Mesenchymal stem cell (in vitro differentiated cells and primary cell): ENCODE results near the gene CNGB1.

Source experiments
- DNase-seq: peaks from one replicate; pipeline ENCODE4 v3.0.0-alpha.2; 2013
- H2AFZ ChIP-seq: one replicate; pipeline ENCODE4 v1.6.1; 2013; ENCODE audit warnings: low read depth, mild to moderate bottlenecking, control low read depth, inconsistent platforms, low read length, moderate library complexity
- H2AK5ac ChIP-seq: 2 replicates; pipeline ENCODE4 v1.6.1; 2013; ENCODE audit warnings: low read length, moderate library complexity, mild to moderate bottlenecking, inconsistent platforms; ENCODE audit not compliant: severe bottlenecking
- H2BK120ac ChIP-seq: one replicate; pipeline ENCODE4 v1.6.1; 2013; ENCODE audit warnings: low read depth, mild to moderate bottlenecking, inconsistent platforms, low read length, moderate library complexity
- H2BK12ac ChIP-seq, 2 experiments: one replicate each; pipeline ENCODE4 v1.6.1; 2013; ENCODE audit warnings: inconsistent platforms in 2 of 2, low read length in 2 of 2, mild to moderate bottlenecking in 2 of 2, moderate library complexity in 2 of 2, control low read depth in 1 of 2
- H2BK15ac ChIP-seq: one replicate; pipeline ENCODE4 v1.6.1; 2013; ENCODE audit warnings: mild to moderate bottlenecking, low read depth, inconsistent platforms; ENCODE audit not compliant: poor library complexity, severe bottlenecking
- H2BK5ac ChIP-seq: 2 replicates; pipeline ENCODE4 v1.6.1; 2013; ENCODE audit warnings: low read depth, mild to moderate bottlenecking, low read length, control low read depth, inconsistent platforms; ENCODE audit not compliant: poor library complexity, severe bottlenecking
- H3K14ac ChIP-seq, 2 experiments: one replicate each; pipeline ENCODE4 v1.6.1; 2013; ENCODE audit warnings: inconsistent platforms in 2 of 2, low read length in 2 of 2, control low read depth in 1 of 2, mild to moderate bottlenecking in 1 of 2, moderate library complexity in 1 of 2
- H3K18ac ChIP-seq, 2 experiments: one replicate each; pipeline ENCODE4 v1.6.1; 2013; ENCODE audit warnings: inconsistent platforms in 2 of 2, low read length in 2 of 2, control low read depth in 1 of 2, low read depth in 1 of 2, mild to moderate bottlenecking in 1 of 2
- H3K23ac ChIP-seq, 2 experiments: one replicate each; pipeline ENCODE4 v1.6.1; 2013; ENCODE audit warnings: inconsistent platforms in 2 of 2, low read length in 2 of 2, mild to moderate bottlenecking in 2 of 2, moderate library complexity in 2 of 2, control low read depth in 1 of 2
- H3K27ac ChIP-seq: 2 replicates; pipeline ENCODE4 v1.5.1; 2013; ENCODE audit warnings: mild to moderate bottlenecking, moderate library complexity, low read length, control low read depth, inconsistent platforms; ENCODE audit not compliant: poor library complexity, severe bottlenecking
- H3K27me3 ChIP-seq, 2 experiments: 2 replicates each; pipeline versions ENCODE4 v1.6.1 to v1.7.0; 2013; ENCODE audit warnings: low read length in 2 of 2, mild to moderate bottlenecking in 2 of 2, moderate library complexity in 2 of 2, control low read depth in 1 of 2, inconsistent platforms in 1 of 2; ENCODE audit not compliant: control insufficient read depth in 1 of 2, insufficient read depth in 1 of 2
- H3K36me3 ChIP-seq, 2 experiments: 2 replicates each; pipeline versions ENCODE4 v1.6.1 to v1.7.0; 2013; ENCODE audit warnings: low read length in 2 of 2, control low read depth in 1 of 2, inconsistent platforms in 1 of 2, low read depth in 1 of 2, mild to moderate bottlenecking in 1 of 2; ENCODE audit not compliant: insufficient read depth in 2 of 2, control insufficient read depth in 1 of 2
- H3K4ac ChIP-seq, 2 experiments: one replicate each; pipeline ENCODE4 v1.6.1; 2013; ENCODE audit warnings: inconsistent platforms in 2 of 2, low read length in 2 of 2, mild to moderate bottlenecking in 2 of 2, moderate library complexity in 2 of 2, control low read depth in 1 of 2, low read depth in 1 of 2
- H3K4me1 ChIP-seq: 2 replicates; pipeline ENCODE4 v1.6.1; 2013; ENCODE audit warnings: low read depth, low read length, control low read depth; ENCODE audit not compliant: control insufficient read depth, insufficient read depth
- H3K4me2 ChIP-seq: 2 replicates; pipeline ENCODE4 v1.6.1; 2013; ENCODE audit warnings: low read length, mild to moderate bottlenecking, inconsistent platforms; ENCODE audit not compliant: poor library complexity, severe bottlenecking
- H3K4me3 ChIP-seq, 2 experiments: 2 replicates each; pipeline versions ENCODE4 v1.5.1 to v1.7.0; 2013; ENCODE audit warnings: low read length in 2 of 2, mild to moderate bottlenecking in 2 of 2, control low read depth in 1 of 2, low read depth in 1 of 2; ENCODE audit not compliant: insufficient read depth in 1 of 2
- H3K79me1 ChIP-seq: replicated peaks from 2 replicates; pipeline ENCODE4 v1.6.1; 2013; ENCODE audit warnings: mild to moderate bottlenecking, control low read depth, low read length, inconsistent platforms; ENCODE audit not compliant: poor library complexity, severe bottlenecking
- H3K9ac ChIP-seq: 2 replicates; pipeline ENCODE4 v1.7.0; 2013; ENCODE audit warnings: mild to moderate bottlenecking, low read length, moderate library complexity
- H3K9me3 ChIP-seq: 2 replicates; pipeline ENCODE4 v1.7.0; 2013; ENCODE audit warnings: mild to moderate bottlenecking, low read length; ENCODE audit not compliant: control insufficient read depth
- H4K8ac ChIP-seq: one replicate; pipeline ENCODE4 v1.6.1; 2013; ENCODE audit warnings: inconsistent platforms, mild to moderate bottlenecking, low read length, moderate library complexity
- H4K91ac ChIP-seq: one replicate; pipeline ENCODE4 v1.6.1; 2013; ENCODE audit warnings: mild to moderate bottlenecking, low read length, inconsistent platforms
- WGBS: methylation state at CpG from one replicate; pipeline ENCODE4 v1.1.7; 2013; ENCODE audit warnings: mixed read lengths; 5-methylcytosine and 5-hydroxymethylcytosine counted together

The CNGB1 gene

GRCh38 chr16:57878586-57878985 lies 92.3 kb downstream of the CNGB1 start:
- Histone ChIP-seq H3K9me3 (no peaks in the 10 kb centered on the region), H3K4me1 (peaks cover 3% of the 10 kb centered on the region), H3K27ac (no peak overlapping the region), H2BK5ac (no peak overlapping the region), H2AFZ (no peak overlapping the region), H2BK120ac (no peak overlapping the region), H2BK12ac (no peak overlapping the region), H4K8ac (no peak overlapping the region), H3K23ac (no peak overlapping the region), H3K79me1 (no peaks in the 10 kb centered on the region), H3K4me3 (no peak overlapping the region), H3K36me3 (no peaks in the 10 kb centered on the region), H3K4ac (no peak overlapping the region), H3K18ac (no peak overlapping the region), H3K9ac (no peak overlapping the region), H3K4me2 (no peak overlapping the region), H2AK5ac (no peak overlapping the region), H2BK15ac (no peak overlapping the region), H4K91ac (no peak overlapping the region), H3K27me3 (peaks cover under 1 to 51% of the 10 kb centered on the region in 2 experiments), H3K14ac (no peak overlapping the region)
- WGBS: 80% methylated on average over 3 of the region's 3 CpGs
- no peak for DNase-seq

GRCh38 chr16:57876210-57876609 lies 94.7 kb downstream of the CNGB1 start:
- H3K36me3 ChIP-seq: no peaks in the 10 kb centered on the region

DNA sequence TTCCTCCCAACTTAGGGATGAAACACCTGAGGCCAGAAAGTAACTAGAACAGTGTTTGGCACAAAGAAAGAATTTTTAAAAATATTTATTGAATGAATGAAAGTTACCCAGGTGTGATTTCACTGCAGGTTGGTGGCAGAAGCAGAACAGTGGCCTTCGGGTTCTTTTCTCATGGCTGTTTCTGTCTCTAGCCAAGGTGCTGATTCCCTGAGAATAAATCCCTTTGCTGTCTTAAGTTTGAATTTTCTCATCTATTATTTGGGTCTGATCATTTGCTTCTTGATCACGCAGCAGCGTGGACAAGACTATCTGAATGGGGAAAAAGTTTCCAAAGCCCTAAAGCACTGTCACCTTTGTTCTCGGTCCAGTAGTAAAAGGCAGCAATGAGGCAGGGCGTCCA lies 95.6 kb downstream of the CNGB1 start:
- no peak overlapping the region for H3K18ac ChIP-seq
- H4K91ac ChIP-seq: peak overlapping the region; percentile 39
- peaks cover 0 to 36% of the 10 kb centered on the region in 2 experiments for H3K27me3 ChIP-seq
- 76% methylated on average over 5 of the region's 5 CpGs for WGBS
- no peaks in the 10 kb centered on the region for H3K79me1 ChIP-seq
- H3K4me1 ChIP-seq: peaks cover 2% of the 10 kb centered on the region
- H3K27ac ChIP-seq: no peak overlapping the region
- H2BK120ac ChIP-seq: no peak overlapping the region
- no peak overlapping the region for H3K4ac ChIP-seq
- H4K8ac ChIP-seq: no peak overlapping the region
- H3K23ac ChIP-seq: no peak overlapping the region
- DNase-seq: no peak
- no peaks in the 10 kb centered on the region for H3K36me3 ChIP-seq
- H2BK15ac ChIP-seq: no peak overlapping the region
- H2BK12ac ChIP-seq: no peak overlapping the region
- H3K4me2 ChIP-seq: no peak overlapping the region
- no peak overlapping the region for H2BK5ac ChIP-seq
- no peaks in the 10 kb centered on the region for H3K9me3 ChIP-seq
- H3K4me3 ChIP-seq: no peak overlapping the region
- no peak overlapping the region for H2AK5ac ChIP-seq
- H2AFZ ChIP-seq: no peak overlapping the region
- H3K14ac ChIP-seq: no peak overlapping the region
- no peak overlapping the region for H3K9ac ChIP-seq

More at GRCh38 chr16:57876210-57876609, 94.7 kb downstream of the CNGB1 start:
- H3K23ac ChIP-seq: no peak overlapping the region
- H3K4ac ChIP-seq: no peak overlapping the region
- no peak overlapping the region for H2BK15ac ChIP-seq
- H2AK5ac ChIP-seq: no peak overlapping the region
- no peak overlapping the region for H2AFZ ChIP-seq
- H2BK5ac ChIP-seq: no peak overlapping the region
- no peaks in the 10 kb centered on the region for H3K9me3 ChIP-seq
- 100% methylated on average over 2 of the region's 4 CpGs for WGBS
- no peaks in the 10 kb centered on the region for H3K79me1 ChIP-seq
- no peak overlapping the region for H3K14ac ChIP-seq
- no peak overlapping the region for H3K9ac ChIP-seq
- no peak overlapping the region for H3K18ac ChIP-seq
- no peak overlapping the region for H3K4me2 ChIP-seq
- H3K27ac ChIP-seq: no peak overlapping the region
- H4K91ac ChIP-seq: no peak overlapping the region
- H4K8ac ChIP-seq: no peak overlapping the region
- H3K4me1 ChIP-seq: peaks cover 2% of the 10 kb centered on the region
- H2BK120ac ChIP-seq: no peak overlapping the region
- no peak overlapping the region for H2BK12ac ChIP-seq
- no peak for DNase-seq
- no peak overlapping the region for H3K4me3 ChIP-seq
- peaks cover 0 to 42% of the 10 kb centered on the region in 2 experiments for H3K27me3 ChIP-seq

DNA sequence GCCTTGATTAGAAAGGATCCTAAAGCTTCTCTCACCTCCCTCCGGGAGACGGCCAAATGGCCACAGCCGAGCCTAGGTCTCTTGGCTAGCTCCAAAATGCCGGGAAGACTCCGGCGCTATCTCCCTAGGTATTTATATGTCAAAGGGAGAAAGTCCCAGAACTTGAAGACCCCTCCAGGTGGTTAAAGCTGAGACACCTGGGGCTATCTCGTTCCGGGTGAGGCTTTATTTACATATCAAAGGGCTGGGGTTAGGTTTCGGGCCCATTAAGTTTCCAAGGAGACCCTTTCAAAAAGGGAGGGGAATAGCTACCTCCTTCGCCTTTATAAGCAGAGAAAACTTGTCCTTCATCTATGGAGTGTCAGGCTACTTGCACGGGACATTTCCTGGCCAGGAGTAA lies 97.7 kb downstream of the CNGB1 start:
- no peak overlapping the region for H3K4me2 ChIP-seq
- peaks cover 2% of the 10 kb centered on the region for H3K4me1 ChIP-seq
- no peak overlapping the region for H2BK12ac ChIP-seq
- H3K36me3 ChIP-seq: no peaks in the 10 kb centered on the region
- H4K8ac ChIP-seq: no peak overlapping the region
- H2AK5ac ChIP-seq: no peak overlapping the region
- H3K14ac ChIP-seq: no peak overlapping the region
- peaks cover 0 to 28% of the 10 kb centered on the region in 2 experiments for H3K27me3 ChIP-seq
- H3K4ac ChIP-seq: no peak overlapping the region
- no peak overlapping the region for H4K91ac ChIP-seq
- no peak overlapping the region for H2BK120ac ChIP-seq
- no peak overlapping the region for H3K23ac ChIP-seq
- H2AFZ ChIP-seq: no peak overlapping the region
- no peak overlapping the region for H2BK15ac ChIP-seq
- H3K79me1 ChIP-seq: no peaks in the 10 kb centered on the region
- H3K18ac ChIP-seq: no peak overlapping the region
- H3K9me3 ChIP-seq: no peaks in the 10 kb centered on the region
- DNase-seq: no peak
- no peak overlapping the region for H2BK5ac ChIP-seq
- H3K4me3 ChIP-seq: no peak overlapping the region
- WGBS: 18% methylated on average over 11 of the region's 11 CpGs
- H3K27ac ChIP-seq: no peak overlapping the region
- H3K9ac ChIP-seq: no peak overlapping the region
